CD14-positive monocyte (primary cell): Measurements from ENCODE around the gene UVSSA. TPM values are rescaled to one million over a fixed set of nuclear protein-coding genes. Genes with fewer than 3 reads are reported as not detected.

Experiments
- DNase-seq, 3 donors: peaks; one replicate each; pipeline ENCODE4 v3.0.0-alpha.2; 2011 to 2022
- H2AFZ ChIP-seq: 2 replicates; pipeline ENCODE4 v1.6.0; 2012; ENCODE audit warnings: mild to moderate bottlenecking, low read depth, low read length, inconsistent platforms; ENCODE audit not compliant: insufficient read depth, poor library complexity, severe bottlenecking
- H3K27ac ChIP-seq, 2 donors: 1 replicate in 1 of 2; 2 replicates in 1 of 2; pipeline ENCODE4 v1.5.1; 2012 to 2013; ENCODE audit warnings: low read length in 2 of 2, control low read depth in 1 of 2, inconsistent platforms in 1 of 2, low read depth in 1 of 2, mild to moderate bottlenecking in 1 of 2
- H3K27me3 ChIP-seq, 2 donors: one replicate each; pipeline versions ENCODE4 v1.6.0 to v1.6.1; 2011 to 2013; ENCODE audit warnings: low read length in 2 of 2; ENCODE audit not compliant: control insufficient read depth in 2 of 2, insufficient read depth in 2 of 2
- H3K36me3 ChIP-seq, 2 donors: replicated peaks in 1 of 2; 1 replicate in 1 of 2; 2 replicates in 1 of 2; pipeline versions ENCODE4 v1.5.1 to v1.6.1; 2012 to 2013; ENCODE audit warnings: low read length in 2 of 2, control low read depth in 1 of 2, inconsistent platforms in 1 of 2, mild to moderate bottlenecking in 1 of 2; ENCODE audit not compliant: insufficient read depth in 2 of 2, control insufficient read depth in 1 of 2
- H3K4me1 ChIP-seq, 2 donors: 1 replicate in 1 of 2; 2 replicates in 1 of 2; pipeline versions ENCODE4 v1.5.1 to v1.6.1; 2012 to 2013; ENCODE audit warnings: low read length in 2 of 2, control low read depth in 1 of 2, inconsistent platforms in 1 of 2, mild to moderate bottlenecking in 1 of 2, moderate library complexity in 1 of 2; ENCODE audit not compliant: insufficient read depth in 2 of 2, control insufficient read depth in 1 of 2
- H3K4me2 ChIP-seq: replicated peaks from 2 replicates; pipeline ENCODE3; 2012; ENCODE audit warnings: low read length, moderate library complexity, mild to moderate bottlenecking; ENCODE audit not compliant: poor library complexity, severe bottlenecking; ENCODE audit errors: extremely low read depth
- H3K4me3 ChIP-seq, 3 experiments: fragments of 200-600 bp in 1 of 3; sonication (generic) in 1 of 3; replicated peaks in 1 of 3; 1 replicate in 2 of 3; 2 replicates in 1 of 3; pipeline ENCODE4 v1.5.1; 2011 to 2013; ENCODE audit warnings: low read length in 3 of 3, mild to moderate bottlenecking in 3 of 3, control low read depth in 2 of 3, low read depth in 2 of 3, inconsistent platforms in 1 of 3, moderate library complexity in 1 of 3
- H3K79me2 ChIP-seq: 2 replicates; pipeline ENCODE4 v1.6.0; 2012; ENCODE audit warnings: mild to moderate bottlenecking, control low read depth, inconsistent platforms, low read length, moderate library complexity; ENCODE audit not compliant: insufficient read depth
- H3K9ac ChIP-seq: 2 replicates; pipeline ENCODE4 v1.6.0; 2017; ENCODE audit warnings: low read length, mild to moderate bottlenecking; ENCODE audit not compliant: insufficient read depth, poor library complexity, severe bottlenecking
- H3K9me3 ChIP-seq, 2 donors: replicated peaks in 1 of 2; 1 replicate in 1 of 2; 2 replicates in 1 of 2; pipeline versions ENCODE4 v1.5.1 to v1.6.1; 2012 to 2013; ENCODE audit warnings: low read length in 2 of 2, control low read depth in 1 of 2; ENCODE audit not compliant: control insufficient read depth in 1 of 2, insufficient read depth in 1 of 2
- H4K20me1 ChIP-seq: 2 replicates; pipeline ENCODE4 v1.6.0; 2012; ENCODE audit warnings: mild to moderate bottlenecking, low read length, control low read depth, moderate library complexity; ENCODE audit not compliant: insufficient read depth
- H3K27ac Mint-ChIP-seq, 7 donors: one replicate each; pipeline ENCODE4 v1.8.0; 2020; ENCODE audit warnings: mild to moderate bottlenecking in 7 of 7, mixed read lengths in 7 of 7, moderate library complexity in 6 of 7, inconsistent platforms in 2 of 7
- H3K27me3 Mint-ChIP-seq, 3 donors: one replicate each; pipeline ENCODE4 v1.8.0; 2021 to 2022; ENCODE audit warnings: low read depth in 3 of 3, mild to moderate bottlenecking in 3 of 3, mixed read lengths in 3 of 3, moderate library complexity in 3 of 3, inconsistent platforms in 1 of 3
- H3K36me3 Mint-ChIP-seq, 2 donors: one replicate each; pipeline ENCODE4 v1.8.0; 2020; ENCODE audit warnings: mixed read lengths in 2 of 2, inconsistent platforms in 1 of 2, mild to moderate bottlenecking in 1 of 2
- H3K4me1 Mint-ChIP-seq: one replicate; pipeline ENCODE4 v1.8.0; 2020; ENCODE audit warnings: mild to moderate bottlenecking, mixed read lengths
- H3K4me3 Mint-ChIP-seq, 2 donors: one replicate each; pipeline ENCODE4 v1.8.0; 2020; ENCODE audit warnings: mild to moderate bottlenecking in 2 of 2, mixed read lengths in 2 of 2, moderate library complexity in 1 of 2
- H3K9me3 Mint-ChIP-seq, 7 donors: one replicate each; pipeline ENCODE4 v1.8.0; 2020 to 2022; ENCODE audit warnings: mixed read lengths in 7 of 7, mild to moderate bottlenecking in 6 of 7, moderate library complexity in 6 of 7, inconsistent platforms in 2 of 7
- WGBS: methylation state at CpG from one replicate; pipeline ENCODE4 v1.1.5; 2013; ENCODE audit warnings: missing lambda C conversion rate; ENCODE audit not compliant: insufficient coverage; 5-methylcytosine and 5-hydroxymethylcytosine counted together
- intact Hi-C, 2 donors: fragments of 100-400 bp; cut with micrococcal nuclease; formaldehyde crosslinking; loops; one replicate each; pipeline versions ENCODE4 v1.15.0 to v1.15.1; 2023
- polyA plus RNA-seq, 3 donors: library from polyadenylated mRNA; depleted of rRNA in 1 of 3; unstranded in 2 of 3; stranded (reverse) in 1 of 3; fragments of 300-500 nt in 2 of 3; fragments of >200 nt in 1 of 3; fragmentation: Illumina TruSeq in 2 of 3; gene quantifications; 1 replicate in 2 of 3; 2 replicates in 1 of 3; pipeline ENCODE4 v1.2.3, GENCODE V29; 2012 to 2021
- TF ChIP-seq, protein P1 (sequence below): fragments of 200-600 bp; IDR thresholded peaks from one replicate; pipeline ENCODE4 v1.8.0; 2022; ENCODE audit warnings: antibody characterized with exemption, mild to moderate bottlenecking

The UVSSA gene
- polyA plus RNA-seq, 3 donors, result 2.6 to 54.0 (median 4.8) TPM

DNA sequence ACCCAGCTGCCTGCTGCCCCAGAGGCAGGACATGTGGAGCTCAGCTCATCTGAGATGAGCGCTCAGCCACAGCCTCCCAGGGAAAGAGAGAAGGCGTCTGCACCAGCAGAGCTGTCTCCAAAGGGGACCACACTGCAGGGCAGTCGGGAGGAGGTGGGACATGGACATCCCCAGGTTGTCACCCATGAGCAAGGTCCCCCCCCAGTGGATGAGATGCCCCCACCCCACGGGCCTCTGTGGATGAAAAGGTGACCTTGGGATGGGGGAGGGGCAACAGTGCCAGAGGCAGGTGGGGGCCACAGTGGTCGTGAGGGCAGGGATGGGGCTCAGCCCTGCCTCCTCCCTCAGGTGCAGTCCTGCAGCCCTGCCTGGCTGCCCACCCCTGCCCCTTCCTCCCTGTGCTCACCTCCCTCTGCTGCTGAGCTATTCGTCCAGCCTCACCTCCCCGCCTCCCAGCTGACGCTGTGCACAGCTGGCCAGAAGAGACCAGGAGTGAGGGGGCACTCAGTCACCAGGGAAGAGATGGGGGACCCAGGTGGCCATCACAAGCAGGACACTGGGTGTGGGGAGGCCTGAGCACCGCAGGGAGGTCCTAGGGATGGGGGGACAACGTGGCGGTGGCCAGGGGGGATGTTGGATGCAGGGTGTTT, 49.9 kb downstream of the UVSSA start:
- DNase-seq, result no peak
- H3K36me3 ChIP-seq, result peaks cover 3 to 27% of the 10 kb centered on the region in 2 donors
- 100% methylated on average over 5 of the region's 11 CpGs for WGBS

GRCh38 chr4:1398681-1399507, 51.9 kb downstream of the UVSSA start:
- no peak overlapping the region for H3K9ac ChIP-seq
- peaks cover 61 to 65% of the 10 kb centered on the region in 2 donors for H3K9me3 ChIP-seq
- H3K79me2 ChIP-seq, result no peaks in the 10 kb centered on the region
- H3K27me3 ChIP-seq, result peaks cover 5 to 30% of the 10 kb centered on the region in 2 donors
- no peak overlapping the region for H3K4me2 ChIP-seq
- H3K9me3 Mint-ChIP-seq, result peaks cover 33 to 57% (median 52%) of the 10 kb centered on the region in 7 donors
- H3K27ac ChIP-seq, result no peak overlapping the region
- H3K36me3 Mint-ChIP-seq, result peaks cover 9 to 18% of the 10 kb centered on the region in 2 donors
- WGBS, result 92% methylated on average over 16 of the region's 22 CpGs
- H3K27me3 Mint-ChIP-seq, result peaks cover 33 to 43% (median 36%) of the 10 kb centered on the region in 3 donors
- H3K4me1 ChIP-seq, result no peaks in the 10 kb centered on the region
- H3K4me1 Mint-ChIP-seq, result no peaks in the 10 kb centered on the region
- no peak overlapping the region for H3K4me3 Mint-ChIP-seq
- H3K36me3 ChIP-seq, result peaks cover 0 to 9% of the 10 kb centered on the region in 2 donors
- H4K20me1 ChIP-seq, result no peaks in the 10 kb centered on the region
- intact Hi-C loops, result no loop called here
- H3K27ac Mint-ChIP-seq, result no peak overlapping the region
- H2AFZ ChIP-seq, result no peak overlapping the region
- TF ChIP-seq, protein P1, sequence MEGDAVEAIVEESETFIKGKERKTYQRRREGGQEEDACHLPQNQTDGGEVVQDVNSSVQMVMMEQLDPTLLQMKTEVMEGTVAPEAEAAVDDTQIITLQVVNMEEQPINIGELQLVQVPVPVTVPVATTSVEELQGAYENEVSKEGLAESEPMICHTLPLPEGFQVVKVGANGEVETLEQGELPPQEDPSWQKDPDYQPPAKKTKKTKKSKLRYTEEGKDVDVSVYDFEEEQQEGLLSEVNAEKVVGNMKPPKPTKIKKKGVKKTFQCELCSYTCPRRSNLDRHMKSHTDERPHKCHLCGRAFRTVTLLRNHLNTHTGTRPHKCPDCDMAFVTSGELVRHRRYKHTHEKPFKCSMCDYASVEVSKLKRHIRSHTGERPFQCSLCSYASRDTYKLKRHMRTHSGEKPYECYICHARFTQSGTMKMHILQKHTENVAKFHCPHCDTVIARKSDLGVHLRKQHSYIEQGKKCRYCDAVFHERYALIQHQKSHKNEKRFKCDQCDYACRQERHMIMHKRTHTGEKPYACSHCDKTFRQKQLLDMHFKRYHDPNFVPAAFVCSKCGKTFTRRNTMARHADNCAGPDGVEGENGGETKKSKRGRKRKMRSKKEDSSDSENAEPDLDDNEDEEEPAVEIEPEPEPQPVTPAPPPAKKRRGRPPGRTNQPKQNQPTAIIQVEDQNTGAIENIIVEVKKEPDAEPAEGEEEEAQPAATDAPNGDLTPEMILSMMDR, result no peak
- DNase-seq, result no peak
- H3K4me3 ChIP-seq, result no peak overlapping the region

More for the DNA sequence above, 49.9 kb downstream of the UVSSA start:
- H3K4me1 Mint-ChIP-seq, result no peaks in the 10 kb centered on the region
- intact Hi-C loops, result no loop called here
- no peak overlapping the region for H3K27ac Mint-ChIP-seq
- H4K20me1 ChIP-seq, result no peaks in the 10 kb centered on the region
- H3K79me2 ChIP-seq, result no peaks in the 10 kb centered on the region
- H3K4me3 Mint-ChIP-seq, result no peak overlapping the region
- H3K4me2 ChIP-seq, result no peak overlapping the region
- H3K9ac ChIP-seq, result no peak overlapping the region
- H2AFZ ChIP-seq, result no peak overlapping the region
- H3K27me3 ChIP-seq, result peaks cover 4 to 21% of the 10 kb centered on the region in 2 donors
- peaks cover 74% of the 10 kb centered on the region in 2 donors for H3K9me3 ChIP-seq
- TF ChIP-seq, protein P1, result no peak
- no peaks in the 10 kb centered on the region for H3K4me1 ChIP-seq
- peaks cover 12 to 21% of the 10 kb centered on the region in 2 donors for H3K36me3 Mint-ChIP-seq
- H3K27me3 Mint-ChIP-seq, result peaks cover 19 to 25% (median 24%) of the 10 kb centered on the region in 3 donors
- H3K9me3 Mint-ChIP-seq, result peaks cover 32 to 62% (median 54%) of the 10 kb centered on the region in 7 donors
- no peak overlapping the region for H3K27ac ChIP-seq
- H3K4me3 ChIP-seq, result peak overlapping the region in 1 of 3 experiments; percentile 34
